IPS-18a (cell line): ENCODE data around the gene DDC.
"Not testable (repeated sequence)": the region's sequence is repeated elsewhere in the genome, so short reads cannot be mapped to it uniquely, and the experiment has no call there.

ENCODE experiments used
- H3K27ac ChIP-seq: one replicate; pipeline ENCODE4 v1.5.1; 2013; ENCODE audit warnings: low read length
- H3K27me3 ChIP-seq: one replicate; pipeline ENCODE4 v1.6.1; 2013; ENCODE audit warnings: mild to moderate bottlenecking, low read length; ENCODE audit not compliant: control insufficient read depth, insufficient read depth
- H3K36me3 ChIP-seq: one replicate; pipeline ENCODE4 v1.6.1; 2013; ENCODE audit warnings: low read depth, low read length; ENCODE audit not compliant: control insufficient read depth
- H3K4me1 ChIP-seq: one replicate; pipeline ENCODE4 v1.6.1; 2013; ENCODE audit warnings: low read depth, low read length; ENCODE audit not compliant: control insufficient read depth
- H3K4me3 ChIP-seq: one replicate; pipeline ENCODE4 v1.5.1; 2013; ENCODE audit warnings: low read length
- H3K9ac ChIP-seq: one replicate; pipeline ENCODE4 v1.6.1; 2013; ENCODE audit warnings: mild to moderate bottlenecking, low read length, moderate library complexity
- H3K9me3 ChIP-seq: one replicate; pipeline ENCODE4 v1.6.1; 2013; ENCODE audit warnings: low read depth, low read length; ENCODE audit not compliant: control insufficient read depth

The DDC gene

GRCh38 chr7:50472427-50472826 lies 92.8 kb downstream of the DDC start:
- H3K9me3 ChIP-seq = no peaks in the 10 kb centered on the region
- H3K4me1 ChIP-seq = no peaks in the 10 kb centered on the region

GRCh38 chr7:50471970-50472369 lies 93.2 kb downstream of the DDC start:
- no peak overlapping the region for H3K9ac ChIP-seq
- no peak overlapping the region for H3K27ac ChIP-seq
- H3K36me3 ChIP-seq = no peaks in the 10 kb centered on the region
- no peak overlapping the region for H3K4me3 ChIP-seq
- H3K4me1 ChIP-seq = no peaks in the 10 kb centered on the region
- H3K9me3 ChIP-seq = no peaks in the 10 kb centered on the region
- H3K27me3 ChIP-seq = peaks cover 10% of the 10 kb centered on the region

More at GRCh38 chr7:50472427-50472826, 92.8 kb downstream of the DDC start:
- no peak overlapping the region for H3K4me3 ChIP-seq
- no peak overlapping the region for H3K27ac ChIP-seq
- no peak overlapping the region for H3K9ac ChIP-seq
- H3K27me3 ChIP-seq = peaks cover 5% of the 10 kb centered on the region
- no peaks in the 10 kb centered on the region for H3K36me3 ChIP-seq

- H3K9me3 ChIP-seq = no peaks in the 10 kb centered on the region
- H3K4me3 ChIP-seq = no peak overlapping the region
- H3K27ac ChIP-seq = no peak overlapping the region
- H3K9ac ChIP-seq = no peak overlapping the region
- no peaks in the 10 kb centered on the region for H3K36me3 ChIP-seq
- peaks cover 11% of the 10 kb centered on the region for H3K27me3 ChIP-seq
- no peaks in the 10 kb centered on the region for H3K4me1 ChIP-seq
Observed at GRCh38 chr7:50470250-50471163, 94.7 kb downstream of the DDC start.

GRCh38 chr7:50469181-50469580 lies 96.0 kb downstream of the DDC start:
- no peaks in the 10 kb centered on the region for H3K9me3 ChIP-seq
- H3K27me3 ChIP-seq = peaks cover 11% of the 10 kb centered on the region
- H3K4me3 ChIP-seq = no peak overlapping the region
- no peaks in the 10 kb centered on the region for H3K36me3 ChIP-seq
- no peaks in the 10 kb centered on the region for H3K4me1 ChIP-seq
- no peak overlapping the region for H3K27ac ChIP-seq
- no peak overlapping the region for H3K9ac ChIP-seq

- no peak overlapping the region for H3K4me3 ChIP-seq
- no peaks in the 10 kb centered on the region for H3K36me3 ChIP-seq
- H3K9me3 ChIP-seq = no peaks in the 10 kb centered on the region
- peaks cover 11% of the 10 kb centered on the region for H3K27me3 ChIP-seq
- H3K4me1 ChIP-seq = no peaks in the 10 kb centered on the region
- H3K9ac ChIP-seq = no peak overlapping the region
- no peak overlapping the region for H3K27ac ChIP-seq
Observed at GRCh38 chr7:50467817-50468610, 97.2 kb downstream of the DDC start.

- no peak overlapping the region for H3K4me3 ChIP-seq
- H3K36me3 ChIP-seq = no peaks in the 10 kb centered on the region
- H3K9me3 ChIP-seq = no peaks in the 10 kb centered on the region
- H3K4me1 ChIP-seq = no peaks in the 10 kb centered on the region
- H3K27me3 ChIP-seq = peaks cover 11% of the 10 kb centered on the region
- H3K9ac ChIP-seq = no peak overlapping the region
- no peak overlapping the region for H3K27ac ChIP-seq
Observed at GRCh38 chr7:50466815-50467585, 98.2 kb downstream of the DDC start.

- H3K27ac ChIP-seq = no peak overlapping the region
- no peaks in the 10 kb centered on the region for H3K36me3 ChIP-seq
- no peak overlapping the region for H3K9ac ChIP-seq
- no peaks in the 10 kb centered on the region for H3K4me1 ChIP-seq
- H3K4me3 ChIP-seq = no peak overlapping the region
- peaks cover 11% of the 10 kb centered on the region for H3K27me3 ChIP-seq
- no peaks in the 10 kb centered on the region for H3K9me3 ChIP-seq
Observed at GRCh38 chr7:50463035-50463434, 102.2 kb downstream of the DDC start.

- H3K27ac ChIP-seq = no peak overlapping the region
- no peaks in the 10 kb centered on the region for H3K36me3 ChIP-seq
- H3K4me1 ChIP-seq = no peaks in the 10 kb centered on the region
- no peak overlapping the region for H3K4me3 ChIP-seq
- H3K9me3 ChIP-seq = no peaks in the 10 kb centered on the region
- peaks cover 5% of the 10 kb centered on the region for H3K27me3 ChIP-seq
- no peak overlapping the region for H3K9ac ChIP-seq
Observed at GRCh38 chr7:50462361-50462760, 102.8 kb downstream of the DDC start.

GRCh38 chr7:50461695-50462094 lies 103.5 kb downstream of the DDC start:
- no peaks in the 10 kb centered on the region for H3K36me3 ChIP-seq

GRCh38 chr7:50459183-50459582 lies 106.0 kb downstream of the DDC start:
- H3K27ac ChIP-seq, H3K4me3 ChIP-seq, H3K9me3 ChIP-seq, H3K27me3 ChIP-seq, H3K9ac ChIP-seq, H3K36me3 ChIP-seq, H3K4me1 ChIP-seq: not testable (repeated sequence)

More at GRCh38 chr7:50461695-50462094, 103.5 kb downstream of the DDC start:
- H3K9me3 ChIP-seq = no peaks in the 10 kb centered on the region
- no peak overlapping the region for H3K27ac ChIP-seq
- H3K4me3 ChIP-seq = no peak overlapping the region
- H3K27me3 ChIP-seq = no peaks in the 10 kb centered on the region
- no peak overlapping the region for H3K9ac ChIP-seq
- no peaks in the 10 kb centered on the region for H3K4me1 ChIP-seq

GRCh38 chr7:50458651-50459050 lies 106.6 kb downstream of the DDC start:
- H3K9me3 ChIP-seq, H3K9ac ChIP-seq, H3K4me3 ChIP-seq, H3K27me3 ChIP-seq, H3K27ac ChIP-seq, H3K36me3 ChIP-seq, H3K4me1 ChIP-seq: not testable (repeated sequence)
